22Rv1 (cell line): ENCODE data around the gene EHD4.

Source experiments
- ZFX ChIP-seq: fragments of 450-650 bp; IDR thresholded peaks from 2 replicates; pipeline ENCODE4 v1.6.1; 2017; ENCODE audit warnings: antibody characterized with exemption, borderline replicate concordance
- TF ChIP-seq, protein P1 (sequence below): fragments of 450-650 bp; IDR thresholded peaks from 2 replicates; pipeline ENCODE4 v1.5.1; 2017; ENCODE audit warnings: mild to moderate bottlenecking

DNA sequence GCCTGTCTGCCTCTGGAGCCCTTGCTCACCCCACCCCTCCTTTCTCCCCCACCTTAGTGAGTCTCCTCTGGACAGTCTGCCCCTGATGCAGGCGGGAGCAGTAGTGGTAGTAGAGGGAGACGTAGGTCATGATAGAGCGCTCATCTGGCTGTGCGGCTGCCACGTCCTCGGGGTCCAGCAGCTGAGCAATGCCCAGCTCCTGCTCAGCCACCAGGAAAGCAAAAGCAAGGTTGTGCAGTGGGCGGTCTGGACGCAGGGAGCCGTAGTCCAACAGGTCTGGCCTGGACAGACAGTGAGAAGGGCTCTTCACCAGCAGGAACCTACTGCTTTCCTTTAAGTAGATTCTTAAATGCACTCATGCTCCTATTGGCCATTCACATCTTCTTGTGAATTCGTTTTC lies 85.2 kb downstream of the EHD4 start:
- TF ChIP-seq, protein P1, sequence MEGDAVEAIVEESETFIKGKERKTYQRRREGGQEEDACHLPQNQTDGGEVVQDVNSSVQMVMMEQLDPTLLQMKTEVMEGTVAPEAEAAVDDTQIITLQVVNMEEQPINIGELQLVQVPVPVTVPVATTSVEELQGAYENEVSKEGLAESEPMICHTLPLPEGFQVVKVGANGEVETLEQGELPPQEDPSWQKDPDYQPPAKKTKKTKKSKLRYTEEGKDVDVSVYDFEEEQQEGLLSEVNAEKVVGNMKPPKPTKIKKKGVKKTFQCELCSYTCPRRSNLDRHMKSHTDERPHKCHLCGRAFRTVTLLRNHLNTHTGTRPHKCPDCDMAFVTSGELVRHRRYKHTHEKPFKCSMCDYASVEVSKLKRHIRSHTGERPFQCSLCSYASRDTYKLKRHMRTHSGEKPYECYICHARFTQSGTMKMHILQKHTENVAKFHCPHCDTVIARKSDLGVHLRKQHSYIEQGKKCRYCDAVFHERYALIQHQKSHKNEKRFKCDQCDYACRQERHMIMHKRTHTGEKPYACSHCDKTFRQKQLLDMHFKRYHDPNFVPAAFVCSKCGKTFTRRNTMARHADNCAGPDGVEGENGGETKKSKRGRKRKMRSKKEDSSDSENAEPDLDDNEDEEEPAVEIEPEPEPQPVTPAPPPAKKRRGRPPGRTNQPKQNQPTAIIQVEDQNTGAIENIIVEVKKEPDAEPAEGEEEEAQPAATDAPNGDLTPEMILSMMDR, result no peak
- TF ChIP-seq ZFX, result no peak
